ENCODE data around the gene ZNF419. TPM values are rescaled to one million over a fixed set of nuclear protein-coding genes. Genes with fewer than 3 reads are reported as not detected.
A peak's percentile ranks its signal among the peaks of the same experiment; 100 is the strongest.
"Not testable (repeated sequence)": the region's sequence is repeated elsewhere in the genome, so short reads cannot be mapped to it uniquely, and the experiment has no call there.

Gene ZNF419
- total RNA-seq, 1 donor from 2014 or later, result 18.4 TPM

- peaks cover 16% of the 10 kb centered on the region for H3K4me1 Mint-ChIP-seq (ENCODE audit: unreplicated experiment)
- peaks cover 30% of the 10 kb centered on the region for H3K9me3 Mint-ChIP-seq
- peak overlapping the region; percentile 88 for H3K4me3 Mint-ChIP-seq
- H3K36me3 Mint-ChIP-seq, result peaks cover 47% of the 10 kb centered on the region
- H3K27ac Mint-ChIP-seq, result peak overlapping the region; percentile 77
- not testable (repeated sequence) for H3K27me3 Mint-ChIP-seq; DNase-seq (ENCODE audit: extremely low spot score, unreplicated experiment)
These were observed 12.8 kb downstream of the ZNF419 start for GRCh38 chr19:57500400-57500799.

- H3K9me3 Mint-ChIP-seq, result peaks cover 29% of the 10 kb centered on the region
These were observed 18.6 kb downstream of the ZNF419 start for GRCh38 chr19:57506163-57506562.

GRCh38 chr19:57511484-57511883, 23.9 kb downstream of the ZNF419 start:
- H3K27ac Mint-ChIP-seq, result no peak overlapping the region
- no peak for DNase-seq (ENCODE audit: extremely low spot score, unreplicated experiment)
- H3K27me3 Mint-ChIP-seq, result no peaks in the 10 kb centered on the region
- peaks cover 30% of the 10 kb centered on the region for H3K9me3 Mint-ChIP-seq
- no peak overlapping the region for H3K4me3 Mint-ChIP-seq
- no peak for TF ChIP-seq CTCF (conservative IDR thresholded peaks at IDR 0.05)
- H3K4me1 Mint-ChIP-seq (ENCODE audit: unreplicated experiment), result no peaks in the 10 kb centered on the region
- H3K36me3 Mint-ChIP-seq, result peaks cover 57% of the 10 kb centered on the region

More at GRCh38 chr19:57506163-57506562, 18.6 kb downstream of the ZNF419 start:
- Mint-ChIP-seq H3K36me3 (peaks cover 75% of the 10 kb centered on the region), H3K27ac (no peak overlapping the region), H3K4me1 (ENCODE audit: unreplicated experiment) (peaks cover 2% of the 10 kb centered on the region), H3K27me3 (no peaks in the 10 kb centered on the region), H3K4me3 (no peak overlapping the region)
- no peak for DNase-seq (ENCODE audit: extremely low spot score, unreplicated experiment)
- TF ChIP-seq CTCF (conservative IDR thresholded peaks at IDR 0.05), result no peak

- H3K9me3 Mint-ChIP-seq, result peaks cover 30% of the 10 kb centered on the region
- TF ChIP-seq CTCF (conservative IDR thresholded peaks at IDR 0.05), result no peak
- H3K4me3 Mint-ChIP-seq, result no peak overlapping the region
- H3K27ac Mint-ChIP-seq, result no peak overlapping the region
- no peaks in the 10 kb centered on the region for H3K4me1 Mint-ChIP-seq (ENCODE audit: unreplicated experiment)
- peaks cover 49% of the 10 kb centered on the region for H3K36me3 Mint-ChIP-seq
- no peak for DNase-seq (ENCODE audit: extremely low spot score, unreplicated experiment)
- H3K27me3 Mint-ChIP-seq, result no peaks in the 10 kb centered on the region
These were observed 25.3 kb downstream of the ZNF419 start for GRCh38 chr19:57512845-57513244.

- DNase-seq (ENCODE audit: extremely low spot score, unreplicated experiment), result no peak
- H3K4me1 Mint-ChIP-seq (ENCODE audit: unreplicated experiment), result no peaks in the 10 kb centered on the region
- no peaks in the 10 kb centered on the region for H3K27me3 Mint-ChIP-seq
- H3K27ac Mint-ChIP-seq, result no peak overlapping the region
- H3K9me3 Mint-ChIP-seq, result peaks cover 17% of the 10 kb centered on the region
- no peak for TF ChIP-seq CTCF (conservative IDR thresholded peaks at IDR 0.05)
- H3K4me3 Mint-ChIP-seq, result no peak overlapping the region
- peaks cover 28% of the 10 kb centered on the region for H3K36me3 Mint-ChIP-seq
These were observed 27.7 kb downstream of the ZNF419 start for GRCh38 chr19:57515255-57515654.

GRCh38 chr19:57518021-57518420, 30.5 kb downstream of the ZNF419 start:
- H3K4me3 Mint-ChIP-seq; H3K4me1 Mint-ChIP-seq (ENCODE audit: unreplicated experiment); H3K27me3 Mint-ChIP-seq; DNase-seq (ENCODE audit: extremely low spot score, unreplicated experiment); H3K27ac Mint-ChIP-seq: not testable (repeated sequence)
- peaks cover 14% of the 10 kb centered on the region for H3K9me3 Mint-ChIP-seq
- H3K36me3 Mint-ChIP-seq, result peaks cover 19% of the 10 kb centered on the region
